Osteoblast (primary cell): ENCODE results near the gene SLC7A1. TPM values are rescaled to one million over a fixed set of nuclear protein-coding genes. Genes with fewer than 3 reads are reported as not detected.

Source experiments
- DNase-seq: peaks from one replicate; pipeline ENCODE4 v3.0.0; 2011; ENCODE audit warnings: low spot score, mixed read lengths; ENCODE audit not compliant: insufficient read length; ENCODE audit errors: missing footprints
- H2AFZ ChIP-seq: 2 replicates; pipeline ENCODE4 v1.6.0; 2011; ENCODE audit warnings: mild to moderate bottlenecking, low read length
- H3K27ac ChIP-seq: 2 replicates; pipeline ENCODE4 v1.5.1; 2011; ENCODE audit warnings: mild to moderate bottlenecking, low read depth, low read length, moderate library complexity
- H3K27me3 ChIP-seq: 2 replicates; pipeline ENCODE4 v1.6.0; 2012; ENCODE audit warnings: mild to moderate bottlenecking, control low read depth, inconsistent platforms, low read length, moderate library complexity; ENCODE audit not compliant: insufficient read depth
- H3K36me3 ChIP-seq: 2 replicates; pipeline ENCODE4 v1.5.1; 2011; ENCODE audit warnings: mild to moderate bottlenecking, low read length, control low read depth, moderate library complexity; ENCODE audit not compliant: insufficient read depth
- H3K4me1 ChIP-seq: 2 replicates; pipeline ENCODE4 v1.5.1; 2011; ENCODE audit warnings: mild to moderate bottlenecking, low read length, control low read depth, moderate library complexity; ENCODE audit not compliant: insufficient read depth
- H3K4me2 ChIP-seq: 2 replicates; pipeline ENCODE4 v1.6.0; 2011; ENCODE audit warnings: mild to moderate bottlenecking, low read length; ENCODE audit not compliant: insufficient read depth
- H3K4me3 ChIP-seq: fragments of 200-600 bp; sonication (generic); 3 replicates; pipeline ENCODE4 v1.5.1; 2012; ENCODE audit warnings: mild to moderate bottlenecking, low read length, inconsistent platforms; ENCODE audit not compliant: insufficient read depth
- H3K79me2 ChIP-seq: 2 replicates; pipeline ENCODE4 v1.6.0; 2012; ENCODE audit warnings: mild to moderate bottlenecking, low read length, control low read depth, inconsistent platforms; ENCODE audit not compliant: insufficient read depth
- H3K9me3 ChIP-seq: 2 replicates; pipeline ENCODE4 v1.5.1; 2011; ENCODE audit warnings: low read depth, low read length, control low read depth
- H4K20me1 ChIP-seq: 2 replicates; pipeline ENCODE4 v1.6.0; 2012; ENCODE audit warnings: mild to moderate bottlenecking, low read length, control low read depth; ENCODE audit not compliant: insufficient read depth
- CTCF ChIP-seq: IDR thresholded peaks from 2 replicates; pipeline ENCODE4 v1.5.1; 2011; ENCODE audit warnings: mild to moderate bottlenecking, low read depth, low read length, moderate library complexity; ENCODE audit errors: extremely low read depth
- total RNA-seq: library from RNA; depleted of rRNA; stranded (reverse); fragments of >200 nt; gene quantifications from 2 replicates; pipeline ENCODE4 v1.2.3, GENCODE V29; 2012

The SLC7A1 gene
- total RNA-seq, 1 donor, result 25.7 TPM

- no peak for TF ChIP-seq CTCF
- peaks cover 69% of the 10 kb centered on the region for H3K36me3 ChIP-seq
- no peak overlapping the region for H3K27ac ChIP-seq
- H3K79me2 ChIP-seq, result peaks cover 81% of the 10 kb centered on the region
- no peak overlapping the region for H3K4me2 ChIP-seq
- H3K4me3 ChIP-seq, result no peak overlapping the region
- no peaks in the 10 kb centered on the region for H3K4me1 ChIP-seq
- DNase-seq, result no peak
- no peak overlapping the region for H2AFZ ChIP-seq
- no peaks in the 10 kb centered on the region for H4K20me1 ChIP-seq
- no peaks in the 10 kb centered on the region for H3K9me3 ChIP-seq
- H3K27me3 ChIP-seq, result no peaks in the 10 kb centered on the region
These were observed 61.4 kb downstream of the SLC7A1 start for GRCh38 chr13:29534083-29534482.

- Histone ChIP-seq H3K4me2 (no peak overlapping the region), H4K20me1 (no peaks in the 10 kb centered on the region), H2AFZ (no peak overlapping the region), H3K9me3 (no peaks in the 10 kb centered on the region), H3K4me1 (no peaks in the 10 kb centered on the region), H3K79me2 (peaks cover 73% of the 10 kb centered on the region), H3K27ac (peak overlapping the region; percentile 50), H3K36me3 (peaks cover 78% of the 10 kb centered on the region), H3K27me3 (no peaks in the 10 kb centered on the region), H3K4me3 (no peak overlapping the region)
- DNase-seq, result no peak
- TF ChIP-seq CTCF, result no peak
These were observed 62.7 kb downstream of the SLC7A1 start for GRCh38 chr13:29532821-29533220.

DNA sequence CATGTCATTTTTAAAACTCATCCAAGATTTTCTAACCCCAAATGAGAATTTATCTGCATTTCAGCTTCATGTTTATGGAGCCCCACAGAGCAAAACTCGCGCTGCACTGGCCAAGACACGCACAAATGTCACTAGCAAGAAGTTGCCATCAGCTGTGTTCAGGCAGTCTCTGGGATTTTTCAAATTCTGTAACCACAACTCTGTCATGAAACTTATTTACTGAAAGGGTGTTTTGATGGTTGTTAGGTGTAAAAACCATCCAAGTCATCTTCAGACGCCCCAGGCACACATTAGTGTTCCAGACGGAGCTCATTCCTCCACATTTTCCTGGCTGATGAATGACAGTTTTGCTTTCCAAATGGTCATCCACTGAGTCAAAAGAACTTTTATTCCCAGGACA is 63.4 kb downstream of the SLC7A1 start:
- Histone ChIP-seq H3K9me3 (no peaks in the 10 kb centered on the region), H4K20me1 (no peaks in the 10 kb centered on the region), H3K4me3 (no peak overlapping the region), H3K79me2 (peaks cover 71% of the 10 kb centered on the region), H3K36me3 (peaks cover 84% of the 10 kb centered on the region), H2AFZ (no peak overlapping the region), H3K4me1 (no peaks in the 10 kb centered on the region), H3K27ac (peak overlapping the region; percentile 50), H3K4me2 (no peak overlapping the region), H3K27me3 (no peaks in the 10 kb centered on the region)
- DNase-seq, result no peak
- no peak for TF ChIP-seq CTCF

GRCh38 chr13:29530901-29531300 is 64.6 kb downstream of the SLC7A1 start:
- Histone ChIP-seq H3K4me2 (no peak overlapping the region), H3K4me1 (no peaks in the 10 kb centered on the region), H3K4me3 (no peak overlapping the region), H4K20me1 (no peaks in the 10 kb centered on the region), H2AFZ (no peak overlapping the region), H3K79me2 (peaks cover 66% of the 10 kb centered on the region), H3K9me3 (no peaks in the 10 kb centered on the region), H3K27ac (peak overlapping the region; percentile 16), H3K27me3 (no peaks in the 10 kb centered on the region), H3K36me3 (peaks cover 86% of the 10 kb centered on the region)
- DNase-seq, result no peak
- no peak for TF ChIP-seq CTCF
